Measurements from ENCODE around the gene PDE4B. TPM values are rescaled to one million over a fixed set of nuclear protein-coding genes. Genes with fewer than 3 reads are reported as not detected.

PDE4B gene
- total RNA-seq, 4 donors from 2014 or later: 5.5 to 13.6 (median 9.3) TPM

DNA sequence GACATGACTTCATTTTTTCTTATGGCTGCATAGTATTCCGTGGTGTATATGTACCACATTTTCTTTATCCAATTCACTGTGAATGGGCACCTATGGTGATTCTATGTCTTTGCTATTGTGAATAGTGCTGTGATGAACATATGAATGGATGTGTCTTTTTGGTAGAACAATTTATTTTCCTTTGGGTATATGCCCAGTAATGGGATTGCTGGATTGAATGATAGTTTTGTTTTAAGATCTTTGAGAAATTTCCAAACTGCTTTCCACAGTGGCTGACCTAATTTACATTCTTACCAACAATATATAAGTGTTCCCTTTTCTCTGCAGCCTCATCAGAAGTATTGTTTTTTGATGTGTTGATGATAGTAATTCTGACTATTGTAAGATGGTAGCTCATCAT lies 379.6 kb downstream of the PDE4B start:
- no peak overlapping the region for H3K4me3 ChIP-seq (ENCODE audit: low read depth, poor library complexity, severe bottlenecking)
- no peak for DNase-seq (ENCODE audit: low spot score in 2 of 2)
- intact Hi-C loops (cut with DNase I; ENCODE audit: low total_unique reads): no loop called here
- 88 to 90% methylated on average over 1 of the region's 1 CpG for WGBS, 2 donors
- TF ChIP-seq, protein P1, sequence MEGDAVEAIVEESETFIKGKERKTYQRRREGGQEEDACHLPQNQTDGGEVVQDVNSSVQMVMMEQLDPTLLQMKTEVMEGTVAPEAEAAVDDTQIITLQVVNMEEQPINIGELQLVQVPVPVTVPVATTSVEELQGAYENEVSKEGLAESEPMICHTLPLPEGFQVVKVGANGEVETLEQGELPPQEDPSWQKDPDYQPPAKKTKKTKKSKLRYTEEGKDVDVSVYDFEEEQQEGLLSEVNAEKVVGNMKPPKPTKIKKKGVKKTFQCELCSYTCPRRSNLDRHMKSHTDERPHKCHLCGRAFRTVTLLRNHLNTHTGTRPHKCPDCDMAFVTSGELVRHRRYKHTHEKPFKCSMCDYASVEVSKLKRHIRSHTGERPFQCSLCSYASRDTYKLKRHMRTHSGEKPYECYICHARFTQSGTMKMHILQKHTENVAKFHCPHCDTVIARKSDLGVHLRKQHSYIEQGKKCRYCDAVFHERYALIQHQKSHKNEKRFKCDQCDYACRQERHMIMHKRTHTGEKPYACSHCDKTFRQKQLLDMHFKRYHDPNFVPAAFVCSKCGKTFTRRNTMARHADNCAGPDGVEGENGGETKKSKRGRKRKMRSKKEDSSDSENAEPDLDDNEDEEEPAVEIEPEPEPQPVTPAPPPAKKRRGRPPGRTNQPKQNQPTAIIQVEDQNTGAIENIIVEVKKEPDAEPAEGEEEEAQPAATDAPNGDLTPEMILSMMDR (IDR thresholded peaks at IDR 0.05): no peak
- no peak for TF ChIP-seq POLR2A (IDR thresholded peaks at IDR 0.05)

- no peak for TF ChIP-seq POLR2A (IDR thresholded peaks at IDR 0.05)
- TF ChIP-seq, protein P1 (IDR thresholded peaks at IDR 0.05): no peak
- no peak overlapping the region for H3K4me3 ChIP-seq (ENCODE audit: low read depth, poor library complexity, severe bottlenecking)
- DNase-seq (ENCODE audit: low spot score in 2 of 2): no peak
- WGBS, 2 donors: 85 to 89% methylated on average over 1 of the region's 1 CpG
- intact Hi-C loops (cut with DNase I; ENCODE audit: low total_unique reads): no loop called here
Observed at GRCh38 chr1:66175098-66175497, 382.4 kb downstream of the PDE4B start.

DNA sequence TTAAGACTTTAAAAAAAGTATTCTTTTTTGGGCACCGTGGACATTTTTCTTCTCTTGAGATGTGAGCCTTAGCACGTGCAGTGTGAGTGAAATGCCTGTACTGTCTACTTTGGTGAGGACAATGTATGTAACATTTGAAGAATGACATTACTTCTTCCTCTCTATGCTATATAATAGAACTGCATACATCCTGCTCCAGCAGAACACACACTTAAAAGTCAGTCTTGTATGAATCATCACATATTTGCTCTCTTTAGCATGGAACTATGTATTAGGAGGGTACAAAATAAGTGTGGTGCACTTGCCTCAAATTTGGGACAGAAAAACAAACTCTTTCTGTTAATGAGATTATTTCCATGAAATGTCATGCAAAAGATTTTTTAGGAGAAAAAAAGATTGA lies 382.9 kb downstream of the PDE4B start:
- WGBS, 2 donors: 71 to 88% methylated on average over 2 of the region's 2 CpGs
- intact Hi-C loops (cut with DNase I; ENCODE audit: low total_unique reads): no loop called here
- H3K4me3 ChIP-seq (ENCODE audit: low read depth, poor library complexity, severe bottlenecking): no peak overlapping the region
- TF ChIP-seq, protein P1 (IDR thresholded peaks at IDR 0.05): no peak
- TF ChIP-seq POLR2A (IDR thresholded peaks at IDR 0.05): no peak
- no peak for DNase-seq (ENCODE audit: low spot score in 2 of 2)

GRCh38 chr1:66176012-66176715 lies 383.5 kb downstream of the PDE4B start:
- no peak for DNase-seq (ENCODE audit: low spot score in 2 of 2)
- 46 to 50% methylated on average over 5 of the region's 5 CpGs for WGBS, 2 donors
- no peak overlapping the region for H3K4me3 ChIP-seq (ENCODE audit: low read depth, poor library complexity, severe bottlenecking)
- TF ChIP-seq POLR2A (IDR thresholded peaks at IDR 0.05): no peak
- TF ChIP-seq, protein P1 (IDR thresholded peaks at IDR 0.05): no peak
- intact Hi-C loops (cut with DNase I; ENCODE audit: low total_unique reads): no loop called here

GRCh38 chr1:66176832-66177231 lies 384.1 kb downstream of the PDE4B start:
- intact Hi-C loops (cut with DNase I; ENCODE audit: low total_unique reads): no loop called here
- TF ChIP-seq POLR2A (IDR thresholded peaks at IDR 0.05): no peak
- TF ChIP-seq, protein P1 (IDR thresholded peaks at IDR 0.05): no peak
- no peak overlapping the region for H3K4me3 ChIP-seq (ENCODE audit: low read depth, poor library complexity, severe bottlenecking)
- WGBS, 2 donors: 67 to 78% methylated on average over 1 of the region's 1 CpG
- DNase-seq (ENCODE audit: low spot score in 2 of 2): no peak

DNA sequence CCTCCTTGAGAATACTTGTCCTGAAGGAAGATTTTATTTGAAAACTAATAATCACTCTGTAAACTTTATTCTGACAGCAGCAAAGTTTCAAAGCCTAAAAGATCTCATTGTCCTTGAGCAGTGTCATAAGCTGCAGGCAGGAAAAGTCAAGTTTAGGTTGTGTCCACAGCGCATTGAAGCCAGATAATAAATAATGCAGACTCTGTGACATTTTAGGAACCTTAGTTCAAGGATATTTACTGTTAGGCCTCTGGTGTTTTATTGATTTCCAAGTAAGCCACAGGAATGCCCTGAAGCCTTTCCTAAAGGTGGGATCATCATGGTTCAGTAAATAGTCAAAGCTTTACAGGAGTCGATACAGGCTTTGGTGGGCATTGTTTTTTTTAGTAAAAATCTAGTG lies 384.8 kb downstream of the PDE4B start:
- no peak overlapping the region for H3K4me3 ChIP-seq (ENCODE audit: low read depth, poor library complexity, severe bottlenecking)
- no peak for DNase-seq (ENCODE audit: low spot score in 2 of 2)
- WGBS, 2 donors: 86 to 91% methylated on average over 2 of the region's 2 CpGs
- intact Hi-C loops (cut with DNase I; ENCODE audit: low total_unique reads): no loop called here
- TF ChIP-seq POLR2A (IDR thresholded peaks at IDR 0.05): no peak
- TF ChIP-seq, protein P1 (IDR thresholded peaks at IDR 0.05): no peak

All from lower leg skin (tissue), 4 donors.